Thyroid gland (tissue), 4 donors: ENCODE results near the gene ELOVL1. TPM values are rescaled to one million over a fixed set of nuclear protein-coding genes. Genes with fewer than 3 reads are reported as not detected.

Experiments used
- DNase-seq, 2 donors: peaks; one replicate each; pipeline ENCODE4 v3.0.0-alpha.2; 2019
- H3K27ac ChIP-seq, 3 donors: fragments of 200-600 bp; sonication (generic); 1 replicate in 2 of 3; 2 replicates in 1 of 3; pipeline ENCODE4 v1.5.1; 2016 to 2019; ENCODE audit warnings: mild to moderate bottlenecking in 1 of 3, moderate library complexity in 1 of 3
- H3K27me3 ChIP-seq: fragments of 200-600 bp; sonication (generic); one replicate; pipeline ENCODE4 v1.5.1; 2019
- H3K36me3 ChIP-seq, 2 donors: fragments of 200-600 bp; sonication (generic); one replicate each; pipeline ENCODE4 v1.5.1; 2016 to 2019
- H3K4me1 ChIP-seq, 2 donors: fragments of 200-600 bp; sonication (generic); one replicate each; pipeline ENCODE4 v1.5.1; 2017 to 2019
- H3K4me3 ChIP-seq, 3 donors: fragments of 200-600 bp; sonication (generic); replicated peaks in 1 of 3; 1 replicate in 2 of 3; 2 replicates in 1 of 3; pipeline ENCODE4 v1.5.1; 2016; ENCODE audit warnings: mild to moderate bottlenecking in 1 of 3
- H3K9me3 ChIP-seq: fragments of 200-600 bp; sonication (generic); one replicate; pipeline ENCODE4 v1.5.1; 2017
- POLR2A ChIP-seq, 2 donors: fragments of 450-650 bp; IDR thresholded peaks; one replicate each; pipeline ENCODE4 v1.6.1; 2017; ENCODE audit warnings: antibody characterized with exemption in 2 of 2, mild to moderate bottlenecking in 2 of 2, moderate library complexity in 1 of 2
- WGBS, 2 donors: methylation state at CpG; one replicate each; pipeline ENCODE4 v1.1.5; 2017; 5-methylcytosine and 5-hydroxymethylcytosine counted together
- intact Hi-C: fragments of 100-400 bp; cut with DNase I; formaldehyde crosslinking; loops from one replicate; pipeline ENCODE4 v1.15.1; 2023
- total RNA-seq, 4 donors: library from RNA; depleted of rRNA; stranded (reverse); fragments of >200 nt; gene quantifications; one replicate each; pipeline ENCODE4 v1.2.3, GENCODE V29; 2016
- TF ChIP-seq, protein P1 (sequence below), 6 experiments: fragments of 200-600 bp in 3 of 6; fragments of 450-650 bp in 3 of 6; sonication (generic) in 3 of 6; IDR thresholded peaks; one replicate each; pipeline ENCODE4 v1.5.1; 2016 to 2019; ENCODE audit warnings: antibody characterized with exemption in 6 of 6, mild to moderate bottlenecking in 2 of 6, inconsistent platforms in 1 of 6, moderate library complexity in 1 of 6

Gene ELOVL1
- total RNA-seq, 4 donors from 2014 or later, result 70.5 to 117 (median 85.8) TPM

DNA sequence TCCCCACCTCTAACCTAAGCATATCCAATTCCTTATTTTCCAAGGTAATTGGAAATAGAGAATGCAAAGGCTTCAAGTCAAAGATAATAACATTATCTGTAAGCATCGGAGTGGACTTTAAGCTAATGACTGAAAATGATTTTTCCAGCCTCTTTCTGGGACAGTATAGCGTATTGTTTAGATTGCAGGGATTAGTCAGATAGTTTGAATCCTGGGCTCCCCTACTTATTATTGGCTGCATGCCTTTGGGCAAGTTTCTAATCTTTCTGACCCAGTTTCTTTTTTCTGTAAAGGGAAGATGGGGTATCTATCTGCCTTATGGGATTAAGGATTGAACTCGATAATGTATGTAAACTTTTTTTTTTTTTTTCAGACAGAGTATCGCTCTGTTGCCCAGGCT lies 10.6 kb downstream of the ELOVL1 start:
- WGBS, 2 donors, result 97 to 99% methylated on average over 4 of the region's 4 CpGs
- no peaks in the 10 kb centered on the region for H3K9me3 ChIP-seq
- intact Hi-C loops, result no loop called here
- no peak overlapping the region for H3K27ac ChIP-seq
- H3K4me1 ChIP-seq, result peaks cover 9 to 12% of the 10 kb centered on the region in 2 donors
- H3K27me3 ChIP-seq, result no peaks in the 10 kb centered on the region
- DNase-seq, result no peak
- TF ChIP-seq, protein P1, sequence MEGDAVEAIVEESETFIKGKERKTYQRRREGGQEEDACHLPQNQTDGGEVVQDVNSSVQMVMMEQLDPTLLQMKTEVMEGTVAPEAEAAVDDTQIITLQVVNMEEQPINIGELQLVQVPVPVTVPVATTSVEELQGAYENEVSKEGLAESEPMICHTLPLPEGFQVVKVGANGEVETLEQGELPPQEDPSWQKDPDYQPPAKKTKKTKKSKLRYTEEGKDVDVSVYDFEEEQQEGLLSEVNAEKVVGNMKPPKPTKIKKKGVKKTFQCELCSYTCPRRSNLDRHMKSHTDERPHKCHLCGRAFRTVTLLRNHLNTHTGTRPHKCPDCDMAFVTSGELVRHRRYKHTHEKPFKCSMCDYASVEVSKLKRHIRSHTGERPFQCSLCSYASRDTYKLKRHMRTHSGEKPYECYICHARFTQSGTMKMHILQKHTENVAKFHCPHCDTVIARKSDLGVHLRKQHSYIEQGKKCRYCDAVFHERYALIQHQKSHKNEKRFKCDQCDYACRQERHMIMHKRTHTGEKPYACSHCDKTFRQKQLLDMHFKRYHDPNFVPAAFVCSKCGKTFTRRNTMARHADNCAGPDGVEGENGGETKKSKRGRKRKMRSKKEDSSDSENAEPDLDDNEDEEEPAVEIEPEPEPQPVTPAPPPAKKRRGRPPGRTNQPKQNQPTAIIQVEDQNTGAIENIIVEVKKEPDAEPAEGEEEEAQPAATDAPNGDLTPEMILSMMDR (IDR thresholded peaks at IDR 0.05), result no peak
- TF ChIP-seq POLR2A (IDR thresholded peaks at IDR 0.05), result no peak
- no peak overlapping the region for H3K4me3 ChIP-seq
- peaks cover 0 to 1% of the 10 kb centered on the region in 2 donors for H3K36me3 ChIP-seq

- no peak for DNase-seq
- no peaks in the 10 kb centered on the region for H3K36me3 ChIP-seq
- WGBS, 2 donors, result 94% methylated on average over 2 of the region's 2 CpGs
- H3K9me3 ChIP-seq, result no peaks in the 10 kb centered on the region
- intact Hi-C loops, result no loop called here
- H3K27ac ChIP-seq, result no peak overlapping the region
- TF ChIP-seq, protein P1 (IDR thresholded peaks at IDR 0.05), result no peak
- no peak for TF ChIP-seq POLR2A (IDR thresholded peaks at IDR 0.05)
- no peak overlapping the region for H3K4me3 ChIP-seq
- H3K4me1 ChIP-seq, result peaks cover 13 to 18% of the 10 kb centered on the region in 2 donors
- H3K27me3 ChIP-seq, result no peaks in the 10 kb centered on the region
These were observed 12.9 kb downstream of the ELOVL1 start for GRCh38 chr1:43354936-43355335.

DNA sequence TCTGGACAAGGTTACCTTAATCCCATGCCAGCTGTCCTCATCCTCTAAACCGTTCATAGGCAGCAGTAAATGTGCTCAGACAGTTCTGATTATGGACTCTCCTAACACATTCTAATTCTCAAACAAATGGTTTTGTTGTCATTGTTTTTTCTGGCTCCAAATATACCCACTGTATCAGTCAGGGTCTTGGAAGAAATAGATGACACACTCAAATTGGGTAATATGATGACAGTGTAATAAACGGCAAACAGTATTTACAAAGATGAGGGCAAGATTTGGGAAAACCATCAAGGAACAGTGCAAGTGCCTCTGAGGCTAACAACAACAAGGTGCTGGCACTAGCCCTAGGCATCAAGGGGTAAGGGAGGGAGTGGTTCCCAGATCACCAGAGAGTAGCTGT lies 13.3 kb downstream of the ELOVL1 start:
- Histone ChIP-seq H3K4me1 (peaks cover 17 to 20% of the 10 kb centered on the region in 2 donors), H3K27ac (no peak overlapping the region), H3K27me3 (no peaks in the 10 kb centered on the region), H3K9me3 (no peaks in the 10 kb centered on the region), H3K36me3 (no peaks in the 10 kb centered on the region), H3K4me3 (no peak overlapping the region)
- intact Hi-C loops, result no loop called here
- WGBS, 2 donors, result 86 to 90% methylated on average over 2 of the region's 2 CpGs
- DNase-seq, result no peak
- TF ChIP-seq, protein P1 (IDR thresholded peaks at IDR 0.05), result no peak

DNA sequence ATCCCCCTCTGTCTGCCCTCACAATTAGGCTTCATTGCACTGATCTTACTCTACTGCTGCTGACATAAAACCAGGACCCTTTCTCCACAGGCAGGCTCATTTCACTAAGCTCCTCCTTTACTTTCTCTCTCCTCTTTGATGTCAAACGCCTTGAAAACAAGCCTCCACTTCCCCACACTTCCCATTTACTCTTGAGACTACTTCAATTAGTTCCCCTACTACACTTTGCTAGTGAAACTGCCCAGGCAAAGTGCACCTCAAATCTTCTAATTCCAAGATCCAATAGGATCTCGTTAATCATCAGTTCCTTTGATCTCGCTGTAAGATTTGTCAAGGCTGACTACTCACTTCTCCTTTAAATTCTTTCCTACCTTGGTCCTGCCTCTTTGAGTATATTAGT lies 14.9 kb downstream of the ELOVL1 start:
- H3K27ac ChIP-seq, result no peak overlapping the region
- WGBS, 2 donors, result 67 to 71% methylated on average over 3 of the region's 3 CpGs
- TF ChIP-seq, protein P1 (IDR thresholded peaks at IDR 0.05), result no peak
- TF ChIP-seq POLR2A (IDR thresholded peaks at IDR 0.05), result no peak
- no peaks in the 10 kb centered on the region for H3K27me3 ChIP-seq
- H3K4me3 ChIP-seq, result no peak overlapping the region
- intact Hi-C loops, result no loop called here
- peaks cover 16 to 18% of the 10 kb centered on the region in 2 donors for H3K4me1 ChIP-seq
- H3K36me3 ChIP-seq, result no peaks in the 10 kb centered on the region
- DNase-seq, result no peak
- no peaks in the 10 kb centered on the region for H3K9me3 ChIP-seq

- no peaks in the 10 kb centered on the region for H3K36me3 ChIP-seq
- TF ChIP-seq, protein P1 (IDR thresholded peaks at IDR 0.05), result no peak
- no peak for TF ChIP-seq POLR2A (IDR thresholded peaks at IDR 0.05)
- H3K4me3 ChIP-seq, result no peak overlapping the region
- peaks cover 16 to 21% of the 10 kb centered on the region in 2 donors for H3K4me1 ChIP-seq
- H3K27ac ChIP-seq, result peak overlapping the region in 1 of 3 donors; percentile 43
- H3K9me3 ChIP-seq, result no peaks in the 10 kb centered on the region
- DNase-seq, result no peak
- intact Hi-C loops, result no loop called here
- WGBS, 2 donors, result 96 to 100% methylated on average over 2 of the region's 2 CpGs
- no peaks in the 10 kb centered on the region for H3K27me3 ChIP-seq
These were observed 15.5 kb downstream of the ELOVL1 start for GRCh38 chr1:43352351-43352705.
